ENCODE measurements around the gene LMNA.

DNA sequence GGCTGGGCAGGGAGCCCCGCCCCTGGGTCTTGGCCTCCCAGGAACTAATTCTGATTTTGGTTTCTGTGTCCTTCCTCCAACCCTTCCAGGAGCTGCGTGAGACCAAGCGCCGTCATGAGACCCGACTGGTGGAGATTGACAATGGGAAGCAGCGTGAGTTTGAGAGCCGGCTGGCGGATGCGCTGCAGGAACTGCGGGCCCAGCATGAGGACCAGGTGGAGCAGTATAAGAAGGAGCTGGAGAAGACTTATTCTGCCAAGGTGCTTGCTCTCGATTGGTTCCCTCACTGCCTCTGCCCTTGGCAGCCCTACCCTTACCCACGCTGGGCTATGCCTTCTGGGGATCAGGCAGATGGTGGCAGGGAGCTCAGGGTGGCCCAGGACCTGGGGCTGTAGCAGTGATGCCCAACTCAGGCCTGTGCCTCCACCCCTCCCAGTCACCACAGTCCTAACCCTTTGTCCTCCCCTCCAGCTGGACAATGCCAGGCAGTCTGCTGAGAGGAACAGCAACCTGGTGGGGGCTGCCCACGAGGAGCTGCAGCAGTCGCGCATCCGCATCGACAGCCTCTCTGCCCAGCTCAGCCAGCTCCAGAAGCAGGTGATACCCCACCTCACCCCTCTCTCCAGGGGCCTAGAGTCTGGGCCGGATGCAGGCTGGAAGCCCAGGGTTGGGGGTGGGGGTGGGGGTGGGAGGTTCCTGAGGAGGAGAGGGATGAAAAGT lies 20.4 kb downstream of the LMNA start:
- TF ChIP-seq, protein P1, sequence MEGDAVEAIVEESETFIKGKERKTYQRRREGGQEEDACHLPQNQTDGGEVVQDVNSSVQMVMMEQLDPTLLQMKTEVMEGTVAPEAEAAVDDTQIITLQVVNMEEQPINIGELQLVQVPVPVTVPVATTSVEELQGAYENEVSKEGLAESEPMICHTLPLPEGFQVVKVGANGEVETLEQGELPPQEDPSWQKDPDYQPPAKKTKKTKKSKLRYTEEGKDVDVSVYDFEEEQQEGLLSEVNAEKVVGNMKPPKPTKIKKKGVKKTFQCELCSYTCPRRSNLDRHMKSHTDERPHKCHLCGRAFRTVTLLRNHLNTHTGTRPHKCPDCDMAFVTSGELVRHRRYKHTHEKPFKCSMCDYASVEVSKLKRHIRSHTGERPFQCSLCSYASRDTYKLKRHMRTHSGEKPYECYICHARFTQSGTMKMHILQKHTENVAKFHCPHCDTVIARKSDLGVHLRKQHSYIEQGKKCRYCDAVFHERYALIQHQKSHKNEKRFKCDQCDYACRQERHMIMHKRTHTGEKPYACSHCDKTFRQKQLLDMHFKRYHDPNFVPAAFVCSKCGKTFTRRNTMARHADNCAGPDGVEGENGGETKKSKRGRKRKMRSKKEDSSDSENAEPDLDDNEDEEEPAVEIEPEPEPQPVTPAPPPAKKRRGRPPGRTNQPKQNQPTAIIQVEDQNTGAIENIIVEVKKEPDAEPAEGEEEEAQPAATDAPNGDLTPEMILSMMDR (IDR thresholded peaks at IDR 0.05): no peak
- TF ChIP-seq EP300 (IDR thresholded peaks at IDR 0.05): no peak
- no peak for TF ChIP-seq POLR2A (IDR thresholded peaks at IDR 0.05)
